B cell (primary cell): Measurements from ENCODE around the gene PLAC1. TPM values are rescaled to one million over a fixed set of nuclear protein-coding genes. Genes with fewer than 3 reads are reported as not detected.
A peak's percentile ranks its signal among the peaks of the same experiment; 100 is the strongest.

ENCODE experiments used
- ATAC-seq: fragments of 200-7000 bp; cut with Tn5 transposase; one replicate; pipeline ENCODE4 v1.10.0; 2021; ENCODE audit warnings: low read depth, mild to moderate bottlenecking, moderate number of reproducible peaks, moderate library complexity
- CTCF ChIA-PET: fragments of 350-600 bp; sonication (Branson Sonifier 250); formaldehyde crosslinking; loops from one replicate; lab custom pipeline; 2021; ENCODE audit warnings: antibody characterized with exemption, inconsistent platforms; lab: Charles Lee
- POLR2A ChIA-PET: fragments of 350-600 bp; sonication (Branson Sonifier 250); formaldehyde crosslinking; loops from one replicate; lab custom pipeline; 2021; ENCODE audit warnings: antibody characterized with exemption; lab: Charles Lee
- DNase-seq: peaks from one replicate; pipeline ENCODE4 v3.0.0; 2013
- H2AFZ ChIP-seq: 2 replicates; pipeline ENCODE4 v1.6.1; 2012; ENCODE audit warnings: mild to moderate bottlenecking, low read depth, low read length; ENCODE audit not compliant: insufficient read depth, poor library complexity, severe bottlenecking
- H3K27ac ChIP-seq, 2 donors: 1 replicate in 1 of 2; 2 replicates in 1 of 2; pipeline ENCODE4 v1.5.1; 2012 to 2013; ENCODE audit warnings: low read length in 2 of 2, mild to moderate bottlenecking in 2 of 2, moderate library complexity in 1 of 2
- H3K27me3 ChIP-seq, 4 experiments: fragments of 200-600 bp in 1 of 4; sonication (generic) in 1 of 4; replicated peaks in 1 of 4; 1 replicate in 2 of 4; 2 replicates in 2 of 4; pipeline versions ENCODE4 v1.6.1 to v1.7.0; 2013 to 2016; ENCODE audit warnings: low read length in 3 of 4, mild to moderate bottlenecking in 2 of 4, mixed read lengths in 1 of 4, moderate library complexity in 1 of 4; ENCODE audit not compliant: insufficient read depth in 4 of 4, control insufficient read depth in 3 of 4; ENCODE audit errors: control extremely low read depth in 1 of 4
- H3K36me3 ChIP-seq, 2 experiments: replicated peaks in 1 of 2; 1 replicate in 1 of 2; 2 replicates in 1 of 2; pipeline versions ENCODE4 v1.6.1 to v1.7.1; 2013; ENCODE audit warnings: low read length in 1 of 2; ENCODE audit not compliant: insufficient read depth in 2 of 2, control insufficient read depth in 1 of 2; ENCODE audit errors: control extremely low read depth in 1 of 2, extremely low read depth in 1 of 2
- H3K4me1 ChIP-seq, 2 donors: fragments of 200-600 bp in 1 of 2; sonication (generic) in 1 of 2; 1 replicate in 1 of 2; 2 replicates in 1 of 2; pipeline versions ENCODE4 v1.5.1 to v1.6.1; 2013 to 2017; ENCODE audit warnings: low read length in 2 of 2; ENCODE audit not compliant: control insufficient read depth in 2 of 2, insufficient read depth in 2 of 2
- H3K4me2 ChIP-seq: replicated peaks from 2 replicates; pipeline ENCODE3; 2012; ENCODE audit warnings: mild to moderate bottlenecking, low read depth, low read length; ENCODE audit not compliant: poor library complexity, severe bottlenecking
- H3K4me3 ChIP-seq, 5 experiments: fragments of 200-600 bp in 1 of 5; sonication (generic) in 1 of 5; 1 replicate in 3 of 5; 2 replicates in 2 of 5; pipeline versions ENCODE4 v1.5.1 to v1.7.0; 2011 to 2016; ENCODE audit warnings: low read length in 4 of 5, mild to moderate bottlenecking in 4 of 5, low read depth in 2 of 5, control low read depth in 1 of 5, moderate library complexity in 1 of 5; ENCODE audit not compliant: insufficient read depth in 1 of 5; ENCODE audit errors: control extremely low read depth in 1 of 5, extremely low read depth in 1 of 5
- H3K79me2 ChIP-seq: fragments of 200-600 bp; sonication (generic); one replicate; pipeline ENCODE4 v1.6.0; 2016; ENCODE audit warnings: low read length; ENCODE audit not compliant: control insufficient read depth, insufficient read depth
- H3K9ac ChIP-seq: fragments of 200-600 bp; sonication (generic); 2 replicates; pipeline ENCODE4 v1.6.1; 2017; ENCODE audit warnings: mild to moderate bottlenecking, low read length, moderate library complexity
- H3K9me3 ChIP-seq, 3 donors: one replicate each; pipeline versions ENCODE4 v1.6.1 to v1.7.1; 2013; ENCODE audit warnings: low read length in 2 of 3; ENCODE audit not compliant: control insufficient read depth in 2 of 3, insufficient read depth in 1 of 3; ENCODE audit errors: control extremely low read depth in 1 of 3
- H4K20me1 ChIP-seq: 2 replicates; pipeline ENCODE4 v1.6.0; 2012; ENCODE audit warnings: mild to moderate bottlenecking, low read length; ENCODE audit not compliant: insufficient read depth, control insufficient read depth, poor library complexity, severe bottlenecking
- H3K27ac Mint-ChIP-seq: one replicate; pipeline ENCODE4 v1.8.0; 2021; ENCODE audit warnings: mixed read lengths
- H3K27me3 Mint-ChIP-seq: one replicate; pipeline ENCODE4 v1.8.0; 2021; ENCODE audit warnings: mixed read lengths
- H3K4me1 Mint-ChIP-seq: one replicate; pipeline ENCODE4 v1.8.0; 2021; ENCODE audit warnings: mixed read lengths
- H3K4me3 Mint-ChIP-seq: one replicate; pipeline ENCODE4 v1.8.0; 2021; ENCODE audit warnings: mixed read lengths
- H3K9me3 Mint-ChIP-seq: one replicate; pipeline ENCODE4 v1.8.0; 2022; ENCODE audit warnings: mixed read lengths; ENCODE audit not compliant: insufficient read depth
- EZH2 ChIP-seq: IDR thresholded peaks from 2 replicates; pipeline ENCODE4 v1.6.1; 2012; ENCODE audit warnings: borderline replicate concordance, low read depth, mild to moderate bottlenecking, moderate library complexity, low read length; ENCODE audit not compliant: insufficient read depth, poor library complexity, severe bottlenecking
- WGBS: methylation state at CpG from one replicate; pipeline ENCODE4 v1.1.5; 2013; ENCODE audit warnings: missing lambda C conversion rate; ENCODE audit not compliant: insufficient coverage; 5-methylcytosine and 5-hydroxymethylcytosine counted together
- intact Hi-C: fragments of 100-400 bp; cut with micrococcal nuclease; formaldehyde crosslinking; loops from one replicate; pipeline ENCODE4 v1.10.0; 2022
- polyA plus RNA-seq: library from polyadenylated mRNA; depleted of rRNA; stranded (reverse); fragments of >200 nt; gene quantifications from 2 replicates; pipeline ENCODE4 v1.2.3, GENCODE V29; 2012
- total RNA-seq, 2 donors: library from RNA; stranded (reverse); fragments of 120-200 nt in 1 of 2; gene quantifications; 1 replicate in 1 of 2; 2 replicates in 1 of 2; pipeline versions ENCODE4 v1.2.3 to v1.2.4, GENCODE V29; 2013 to 2022
- TF ChIP-seq, protein P1 (sequence below): fragments of 200-600 bp; IDR thresholded peaks from one replicate; pipeline ENCODE4 v1.8.0; 2022; ENCODE audit warnings: antibody characterized with exemption, mild to moderate bottlenecking

Gene PLAC1
- total and polyA plus RNA-seq, 2 donors (not counting 1 experiment from before 2014, with no cell fraction given): not detected

DNA sequence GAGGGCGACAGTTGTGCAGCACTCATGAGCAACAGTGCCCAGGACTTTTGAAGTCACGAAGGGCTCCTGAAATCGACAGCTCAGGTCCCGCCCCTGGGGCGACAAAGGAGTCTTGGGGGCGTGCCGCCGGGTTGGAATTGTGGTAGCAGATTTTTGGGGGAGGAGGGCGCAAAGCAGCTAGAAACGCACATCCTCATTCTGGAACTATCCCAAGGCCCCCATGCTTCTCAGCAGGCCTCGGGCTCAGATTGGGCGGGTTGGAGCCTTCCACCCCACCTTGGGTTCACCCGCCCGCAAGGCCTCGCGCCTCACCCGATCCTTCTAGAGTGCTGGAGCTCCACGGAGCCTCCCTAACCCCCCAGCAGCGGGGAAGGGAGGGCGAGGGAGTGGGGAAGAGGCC is 112.8 kb downstream of the PLAC1 start:
- TF ChIP-seq, protein P1, sequence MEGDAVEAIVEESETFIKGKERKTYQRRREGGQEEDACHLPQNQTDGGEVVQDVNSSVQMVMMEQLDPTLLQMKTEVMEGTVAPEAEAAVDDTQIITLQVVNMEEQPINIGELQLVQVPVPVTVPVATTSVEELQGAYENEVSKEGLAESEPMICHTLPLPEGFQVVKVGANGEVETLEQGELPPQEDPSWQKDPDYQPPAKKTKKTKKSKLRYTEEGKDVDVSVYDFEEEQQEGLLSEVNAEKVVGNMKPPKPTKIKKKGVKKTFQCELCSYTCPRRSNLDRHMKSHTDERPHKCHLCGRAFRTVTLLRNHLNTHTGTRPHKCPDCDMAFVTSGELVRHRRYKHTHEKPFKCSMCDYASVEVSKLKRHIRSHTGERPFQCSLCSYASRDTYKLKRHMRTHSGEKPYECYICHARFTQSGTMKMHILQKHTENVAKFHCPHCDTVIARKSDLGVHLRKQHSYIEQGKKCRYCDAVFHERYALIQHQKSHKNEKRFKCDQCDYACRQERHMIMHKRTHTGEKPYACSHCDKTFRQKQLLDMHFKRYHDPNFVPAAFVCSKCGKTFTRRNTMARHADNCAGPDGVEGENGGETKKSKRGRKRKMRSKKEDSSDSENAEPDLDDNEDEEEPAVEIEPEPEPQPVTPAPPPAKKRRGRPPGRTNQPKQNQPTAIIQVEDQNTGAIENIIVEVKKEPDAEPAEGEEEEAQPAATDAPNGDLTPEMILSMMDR: no peak
- no peak for TF ChIP-seq EZH2
- CTCF ChIA-PET: no interaction called here
- WGBS: no CpG with 5 or more reads among the region's 20 CpGs

DNA sequence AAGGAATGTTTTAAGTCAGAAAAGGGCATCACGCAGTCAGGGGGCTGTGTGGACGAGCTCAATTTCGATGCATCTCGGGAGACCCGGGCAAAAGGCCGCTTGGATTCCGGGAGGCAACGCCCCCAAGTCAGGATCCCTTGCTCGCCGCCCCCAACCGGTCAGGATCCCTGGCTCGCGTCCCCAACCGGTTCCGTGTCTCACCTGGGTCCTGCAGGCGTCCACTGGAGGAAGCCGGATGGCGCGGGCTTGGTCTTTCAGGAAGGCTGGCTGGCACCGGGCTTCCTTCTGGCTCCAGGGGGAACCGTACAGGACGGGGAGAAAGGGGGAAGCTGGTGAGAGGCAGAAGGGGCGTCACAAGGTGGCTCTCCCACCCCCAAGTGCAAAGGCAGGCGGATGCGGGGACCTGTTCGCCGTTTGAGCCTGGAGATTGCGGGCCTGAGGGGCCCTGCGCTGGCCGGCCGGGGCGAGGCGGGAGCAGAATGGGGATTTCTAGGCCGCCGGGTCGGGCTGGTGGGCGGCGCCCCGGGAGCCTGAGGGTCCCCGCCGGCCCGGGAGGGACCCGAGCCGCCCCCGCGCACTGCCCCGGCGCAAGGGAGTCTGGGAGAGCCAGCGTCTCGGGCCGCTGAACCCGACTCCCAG is 113.6 kb downstream of the PLAC1 start:
- DNase-seq (peak; percentile 16), ATAC-seq (no peak)
- Histone ChIP-seq H3K79me2 (no peaks in the 10 kb centered on the region), H3K27me3 (peaks cover 0 to 44% (median 29%) of the 10 kb centered on the region in 4 experiments), H3K4me2 (peak overlapping the region; percentile 36), H3K9ac (no peak overlapping the region), H3K4me3 (no peak overlapping the region), H3K9me3 (peaks cover 0 to 14% (median 0%) of the 10 kb centered on the region in 3 donors), H4K20me1 (no peaks in the 10 kb centered on the region), H3K36me3 (no peaks in the 10 kb centered on the region), H3K27ac (no peak overlapping the region), H2AFZ (no peak overlapping the region), H3K4me1 (peaks cover 18 to 20% of the 10 kb centered on the region in 2 donors)
- Mint-ChIP-seq H3K4me3 (peak overlapping the region; percentile 29), H3K27ac (no peak overlapping the region), H3K27me3 (peaks cover 31% of the 10 kb centered on the region), H3K4me1 (peaks cover 16% of the 10 kb centered on the region), H3K9me3 (no peaks in the 10 kb centered on the region)
- whole genome bisulfite sequencing: 5% methylated on average over 44 of the region's 52 CpGs
- TF ChIP-seq EZH2: no peak
- TF ChIP-seq, protein P1: no peak
- intact Hi-C loops: no loop called here
- ChIA-PET POLR2A (no interaction called here), CTCF (no interaction called here)

More for the DNA sequence above, 112.8 kb downstream of the PLAC1 start:
- Histone ChIP-seq H3K4me2 (no peak overlapping the region), H3K4me1 (peaks cover 26 to 29% of the 10 kb centered on the region in 2 donors), H3K9ac (no peak overlapping the region), H3K27ac (no peak overlapping the region), H3K9me3 (peaks cover 0 to 14% (median 0%) of the 10 kb centered on the region in 3 donors), H4K20me1 (no peaks in the 10 kb centered on the region), H3K79me2 (no peaks in the 10 kb centered on the region), H3K27me3 (peaks cover 0 to 49% (median 33%) of the 10 kb centered on the region in 4 experiments), H3K36me3 (no peaks in the 10 kb centered on the region), H2AFZ (no peak overlapping the region), H3K4me3 (no peak overlapping the region)
- no peak for DNase-seq
- Mint-ChIP-seq H3K4me3 (no peak overlapping the region), H3K4me1 (peaks cover 24% of the 10 kb centered on the region), H3K27me3 (peaks cover 38% of the 10 kb centered on the region), H3K27ac (no peak overlapping the region), H3K9me3 (no peaks in the 10 kb centered on the region)
- no peak for ATAC-seq
- intact Hi-C loops: no loop called here
- POLR2A ChIA-PET: no interaction called here
